HCT116 (cell line): ENCODE results near the gene SULT2B1. TPM values are rescaled to one million over a fixed set of nuclear protein-coding genes. Genes with fewer than 3 reads are reported as not detected.
A peak's percentile ranks its signal among the peaks of the same experiment; 100 is the strongest.

ENCODE experiments used
- ATAC-seq: fragments of 200-7000 bp; cut with Tn5 transposase; 2 replicates; pipeline ENCODE4 v1.9.1; 2020; ENCODE audit warnings: mild to moderate bottlenecking, moderate library complexity
- BruUV-seq: library from RNA; stranded (reverse); fragments of 400-500 nt; replicated peaks from 2 replicates; lab custom pipeline; 2021; lab: Mats Ljungman, UMichigan
- CTCF ChIA-PET: fragments of 300-600 bp; sonication (Branson Sonifier 250); formaldehyde crosslinking; loops from one replicate; lab custom pipeline; 2021; ENCODE audit warnings: antibody characterized with exemption; lab: Charles Lee
- POLR2A ChIA-PET: fragments of 300-600, 350-600 bp; sonication (Branson Sonifier 250); formaldehyde crosslinking; loops from one replicate; lab custom pipeline; 2021; ENCODE audit warnings: antibody characterized with exemption; lab: Charles Lee
- RAD21 ChIA-PET, 2 experiments: fragments of 300-600 bp; sonication (Branson Sonifier 250); formaldehyde crosslinking; loops; one replicate each; lab custom pipeline; 2023; ENCODE audit warnings: low total read pairs in 2 of 2; ENCODE audit not compliant: uncharacterized antibody in 2 of 2, unreplicated experiment in 2 of 2, low non-redundant PET in 1 of 2; lab: Charles Lee
- DNase-seq: peaks from one replicate; pipeline ENCODE4 v3.0.0-alpha.2; 2010; ENCODE audit warnings: low read depth, low spot score
- H2AFZ ChIP-seq: fragments of 200-600 bp; shearing (Covaris generic), sonication (generic); 2 replicates; pipeline ENCODE4 v1.6.1; 2017; ENCODE audit warnings: low read depth, mixed run types, mixed read lengths, antibody characterized with exemption, low read length; ENCODE audit not compliant: poor library complexity, severe bottlenecking
- H3K27ac ChIP-seq: 2 replicates; pipeline ENCODE4 v1.5.1; 2012; ENCODE audit warnings: low read depth, low read length
- H3K27me3 ChIP-seq: fragments of 200-600 bp; sonication (generic); 2 replicates; pipeline ENCODE4 v1.6.1; 2016; ENCODE audit warnings: mixed run types, low read length, mixed read lengths; ENCODE audit not compliant: insufficient read depth
- H3K36me3 ChIP-seq, 2 experiments: fragments of 200-500 bp in 1 of 2; fragments of 200-600 bp in 1 of 2; sonication (Bioruptor generic) in 1 of 2; sonication (generic) in 1 of 2; 2 replicates each; pipeline versions ENCODE4 v1.5.1 to v1.6.1; 2014 to 2016; ENCODE audit warnings: low read length in 2 of 2, inconsistent platforms in 1 of 2, mixed read lengths in 1 of 2, mixed run types in 1 of 2; ENCODE audit not compliant: insufficient read depth in 2 of 2, control insufficient read depth in 1 of 2
- H3K4me1 ChIP-seq, 2 experiments: fragments of 200-600 bp in 1 of 2; sonication (generic) in 1 of 2; 2 replicates each; pipeline versions ENCODE4 v1.5.1 to v1.6.1; 2012 to 2017; ENCODE audit warnings: low read length in 2 of 2, inconsistent platforms in 1 of 2, mild to moderate bottlenecking in 1 of 2, mixed read lengths in 1 of 2, mixed run types in 1 of 2, moderate library complexity in 1 of 2; ENCODE audit not compliant: insufficient read depth in 2 of 2, control insufficient read depth in 1 of 2
- H3K4me2 ChIP-seq: fragments of 200-600 bp; sonication (generic); 2 replicates; pipeline ENCODE4 v1.6.1; 2017; ENCODE audit warnings: mixed run types, low read length, mixed read lengths
- H3K4me3 ChIP-seq, 2 experiments: fragments of 200-600 bp in 1 of 2; sonication (generic) in 1 of 2; replicated peaks in 1 of 2; 2 replicates each; pipeline ENCODE4 v1.5.1; 2011 to 2016; ENCODE audit warnings: low read length in 2 of 2, control low read depth in 1 of 2, low read depth in 1 of 2, mild to moderate bottlenecking in 1 of 2, mixed read lengths in 1 of 2, mixed run types in 1 of 2
- H3K79me2 ChIP-seq: fragments of 200-600 bp; sonication (generic); 2 replicates; pipeline ENCODE4 v1.6.1; 2017; ENCODE audit warnings: mild to moderate bottlenecking, mixed run types, low read length, moderate library complexity, mixed read lengths; ENCODE audit not compliant: insufficient read depth
- H3K9ac ChIP-seq: fragments of 200-600 bp; sonication (generic); 2 replicates; pipeline ENCODE4 v1.6.1; 2016; ENCODE audit warnings: low read length, mixed read lengths
- H3K9me2 ChIP-seq: fragments of 200-600 bp; sonication (generic), shearing (Covaris generic); 2 replicates; pipeline ENCODE4 v1.6.1; 2017; ENCODE audit warnings: mixed run types, mild to moderate bottlenecking, moderate library complexity; ENCODE audit not compliant: insufficient read depth
- H3K9me3 ChIP-seq, 2 experiments: fragments of 200-500 bp in 1 of 2; fragments of 200-600 bp in 1 of 2; sonication (Bioruptor generic) in 1 of 2; sonication (generic) in 1 of 2; 2 replicates each; pipeline ENCODE4 v1.6.1; 2014 to 2017; ENCODE audit warnings: low read length in 2 of 2, mixed read lengths in 2 of 2, inconsistent platforms in 1 of 2, low read depth in 1 of 2, mild to moderate bottlenecking in 1 of 2, mixed run types in 1 of 2, moderate library complexity in 1 of 2; ENCODE audit not compliant: control insufficient read depth in 1 of 2, insufficient read depth in 1 of 2
- H4K20me1 ChIP-seq: fragments of 200-600 bp; sonication (generic), shearing (Covaris generic); 2 replicates; pipeline ENCODE4 v1.6.1; 2017; ENCODE audit warnings: mixed run types, mild to moderate bottlenecking, moderate library complexity; ENCODE audit not compliant: insufficient read depth
- CEBPB ChIP-seq: IDR thresholded peaks from 2 replicates; pipeline ENCODE4 v1.6.1; 2012; ENCODE audit warnings: low read depth
- EGR1 ChIP-seq: IDR thresholded peaks from 2 replicates; pipeline ENCODE4 v1.6.1; 2012; ENCODE audit warnings: low read depth
- EZH2phosphoT487 ChIP-seq: fragments of 200-600 bp; IDR thresholded peaks from 2 replicates; pipeline ENCODE4 v1.6.1; 2018; ENCODE audit warnings: antibody characterized with exemption, borderline replicate concordance
- FOSL1 ChIP-seq: IDR thresholded peaks from 2 replicates; pipeline ENCODE4 v1.6.1; 2012; ENCODE audit warnings: low read depth
- JUND ChIP-seq: IDR thresholded peaks from 2 replicates; pipeline ENCODE4 v1.6.1; 2012
- POLR2A ChIP-seq: IDR thresholded peaks from 2 replicates; pipeline ENCODE4 v1.7.0; 2011; ENCODE audit warnings: borderline replicate concordance; ENCODE audit not compliant: insufficient read depth, insufficient read length; ENCODE audit errors: extremely low read depth
- POLR2AphosphoS5 ChIP-seq: IDR thresholded peaks from 2 replicates; pipeline ENCODE4 v1.6.1; 2011; ENCODE audit warnings: mild to moderate bottlenecking, low read depth, low read length, moderate library complexity
- RAD21 ChIP-seq: IDR thresholded peaks from 2 replicates; pipeline ENCODE4 v1.6.1; 2012; ENCODE audit warnings: low read depth, mild to moderate bottlenecking
- SIN3A ChIP-seq: IDR thresholded peaks from 2 replicates; pipeline ENCODE4 v1.6.1; 2012; ENCODE audit warnings: low read depth
- SP1 ChIP-seq: IDR thresholded peaks from 2 replicates; pipeline ENCODE4 v1.6.1; 2012; ENCODE audit warnings: low read depth
- YY1 ChIP-seq: IDR thresholded peaks from 2 replicates; pipeline ENCODE4 v1.6.1; 2011; ENCODE audit warnings: low read length, low read depth, moderate library complexity, mild to moderate bottlenecking; ENCODE audit not compliant: insufficient replicate concordance; ENCODE audit errors: extremely low read depth
- ZFX ChIP-seq: fragments of 450-650 bp; IDR thresholded peaks from 2 replicates; pipeline ENCODE4 v1.6.1; 2017
- ZNF274 ChIP-seq: fragments of 200-500 bp; sonication (Bioruptor generic); IDR thresholded peaks from 2 replicates; pipeline ENCODE4 v1.6.1; 2014; ENCODE audit warnings: mild to moderate bottlenecking, low read depth, low read length, inconsistent platforms
- intact Hi-C: fragments of 100-400 bp; cut with micrococcal nuclease; formaldehyde crosslinking; loops from 2 replicates; pipeline ENCODE4 v1.10.0; 2022
- total RNA-seq: library from RNA; stranded (reverse); gene quantifications from one replicate; pipeline ENCODE4 v1.2.1, GENCODE V29; 2021; ENCODE audit not compliant: unreplicated experiment
- TF ChIP-seq, protein P1 (sequence below): IDR thresholded peaks from 2 replicates; pipeline ENCODE4 v1.6.1; 2011; ENCODE audit warnings: mild to moderate bottlenecking, low read length, moderate library complexity; ENCODE audit not compliant: insufficient replicate concordance; ENCODE audit errors: extremely low read depth
- TF ChIP-seq, protein P2 (sequence below), 3 experiments: fragments of 200-600 bp in 1 of 3; sonication (generic) in 1 of 3; IDR thresholded peaks in 2 of 3; conservative IDR thresholded peaks in 1 of 3; 2 replicates each; pipeline ENCODE4 v1.5.1; 2012 to 2017; ENCODE audit warnings: low read depth in 2 of 3, low read length in 2 of 3, antibody characterized with exemption in 1 of 3, borderline replicate concordance in 1 of 3, control low read depth in 1 of 3, mild to moderate bottlenecking in 1 of 3, mixed read lengths in 1 of 3, mixed run types in 1 of 3, moderate library complexity in 1 of 3; ENCODE audit not compliant: insufficient read depth in 1 of 3

Gene SULT2B1
- total RNA-seq, 1 experiment from 2014 or later: 4.8 TPM

DNA sequence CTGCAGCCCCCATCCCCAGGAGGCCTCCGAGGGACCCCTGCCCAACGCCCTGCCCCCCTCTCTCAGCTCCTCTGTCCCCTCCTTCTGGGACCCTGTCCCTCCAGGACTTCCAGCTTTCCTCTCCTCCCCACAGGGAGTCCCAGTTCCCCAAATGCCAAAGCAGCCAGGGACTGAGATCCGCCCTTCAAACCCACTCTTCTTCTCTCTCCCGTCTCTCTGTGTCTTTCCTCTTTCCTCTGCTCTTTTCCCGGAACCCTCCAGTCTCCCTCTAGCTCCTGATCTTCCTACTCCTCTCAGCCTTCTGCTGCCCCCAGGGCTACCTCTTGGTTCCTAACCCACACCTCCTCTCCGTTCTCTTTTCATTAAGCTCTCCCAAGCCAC lies 93.6 kb downstream of the SULT2B1 start:
- BruUV-seq: TSS peak; percentile 92
- no peak for DNase-seq
- Histone ChIP-seq H3K9ac (peak overlapping the region; percentile 56), H3K4me3 (peak overlapping the region; percentile 55 to 58), H3K9me2 (no peaks in the 10 kb centered on the region), H3K27me3 (no peaks in the 10 kb centered on the region), H3K4me1 (peaks cover 19 to 49% of the 10 kb centered on the region in 2 experiments), H3K9me3 (no peaks in the 10 kb centered on the region), H3K79me2 (no peaks in the 10 kb centered on the region), H3K36me3 (no peaks in the 10 kb centered on the region), H2AFZ (no peak overlapping the region), H4K20me1 (no peaks in the 10 kb centered on the region), H3K27ac (peak overlapping the region; percentile 83), H3K4me2 (peak overlapping the region; percentile 85)
- intact Hi-C loops: no loop called here
- CTCF ChIA-PET: interaction anchor here (0.7 to 2.4 kb wide), 17 partner anchors 8 to 325 kb away, joined by 3 to 14 read pairs (median 4); partner anchors contain the start of genes FUT2, RPL18 and SPHK2
- POLR2A ChIA-PET: interaction anchor here (0.5 to 2.5 kb wide), 18 partner anchors 8 to 995 kb away, joined by 3 to 27 read pairs (median 4); partner anchors contain the start of genes DBP, FGF21, FUT2 and PPP1R15A
- no peak for TF ChIP-seq RAD21
- no peak for TF ChIP-seq SIN3A
- TF ChIP-seq EZH2phosphoT487: no peak
- TF ChIP-seq, protein P1, sequence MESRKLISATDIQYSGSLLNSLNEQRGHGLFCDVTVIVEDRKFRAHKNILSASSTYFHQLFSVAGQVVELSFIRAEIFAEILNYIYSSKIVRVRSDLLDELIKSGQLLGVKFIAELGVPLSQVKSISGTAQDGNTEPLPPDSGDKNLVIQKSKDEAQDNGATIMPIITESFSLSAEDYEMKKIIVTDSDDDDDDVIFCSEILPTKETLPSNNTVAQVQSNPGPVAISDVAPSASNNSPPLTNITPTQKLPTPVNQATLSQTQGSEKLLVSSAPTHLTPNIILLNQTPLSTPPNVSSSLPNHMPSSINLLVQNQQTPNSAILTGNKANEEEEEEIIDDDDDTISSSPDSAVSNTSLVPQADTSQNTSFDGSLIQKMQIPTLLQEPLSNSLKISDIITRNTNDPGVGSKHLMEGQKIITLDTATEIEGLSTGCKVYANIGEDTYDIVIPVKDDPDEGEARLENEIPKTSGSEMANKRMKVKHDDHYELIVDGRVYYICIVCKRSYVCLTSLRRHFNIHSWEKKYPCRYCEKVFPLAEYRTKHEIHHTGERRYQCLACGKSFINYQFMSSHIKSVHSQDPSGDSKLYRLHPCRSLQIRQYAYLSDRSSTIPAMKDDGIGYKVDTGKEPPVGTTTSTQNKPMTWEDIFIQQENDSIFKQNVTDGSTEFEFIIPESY: no peak
- no peak for TF ChIP-seq SP1
- TF ChIP-seq CEBPB: no peak
- TF ChIP-seq EGR1: no peak
- TF ChIP-seq JUND: no peak
- TF ChIP-seq FOSL1: no peak
- no peak for TF ChIP-seq ZNF274
- TF ChIP-seq POLR2AphosphoS5: no peak
- TF ChIP-seq, protein P2, sequence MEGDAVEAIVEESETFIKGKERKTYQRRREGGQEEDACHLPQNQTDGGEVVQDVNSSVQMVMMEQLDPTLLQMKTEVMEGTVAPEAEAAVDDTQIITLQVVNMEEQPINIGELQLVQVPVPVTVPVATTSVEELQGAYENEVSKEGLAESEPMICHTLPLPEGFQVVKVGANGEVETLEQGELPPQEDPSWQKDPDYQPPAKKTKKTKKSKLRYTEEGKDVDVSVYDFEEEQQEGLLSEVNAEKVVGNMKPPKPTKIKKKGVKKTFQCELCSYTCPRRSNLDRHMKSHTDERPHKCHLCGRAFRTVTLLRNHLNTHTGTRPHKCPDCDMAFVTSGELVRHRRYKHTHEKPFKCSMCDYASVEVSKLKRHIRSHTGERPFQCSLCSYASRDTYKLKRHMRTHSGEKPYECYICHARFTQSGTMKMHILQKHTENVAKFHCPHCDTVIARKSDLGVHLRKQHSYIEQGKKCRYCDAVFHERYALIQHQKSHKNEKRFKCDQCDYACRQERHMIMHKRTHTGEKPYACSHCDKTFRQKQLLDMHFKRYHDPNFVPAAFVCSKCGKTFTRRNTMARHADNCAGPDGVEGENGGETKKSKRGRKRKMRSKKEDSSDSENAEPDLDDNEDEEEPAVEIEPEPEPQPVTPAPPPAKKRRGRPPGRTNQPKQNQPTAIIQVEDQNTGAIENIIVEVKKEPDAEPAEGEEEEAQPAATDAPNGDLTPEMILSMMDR (IDR thresholded peaks at IDR 0.05 in 2 of 3, conservative IDR thresholded peaks at IDR 0.05 in 1 of 3; ENCODE audit: borderline replicate concordance in 1 of 3, insufficient read depth in 1 of 3, low read depth in 2 of 3, low read length in 2 of 3): no peak
- TF ChIP-seq ZFX: no peak
- no peak for TF ChIP-seq YY1
- TF ChIP-seq POLR2A: no peak
- ATAC-seq: 0 out of 2 replicates have a peak, but pooled peaks have one; percentile 1
- RAD21 ChIA-PET: interaction anchor here (0.9 to 1.4 kb wide), 4 partner anchors 30 to 197 kb away, joined by 3 to 5 read pairs (median 3); no protein-coding TSS in a partner anchor
